Occipital lobe (tissue), 2 donors: ENCODE measurements around the gene PIEZO2. TPM values are rescaled to one million over a fixed set of nuclear protein-coding genes. Genes with fewer than 3 reads are reported as not detected.
"Not testable (repeated sequence)": the region's sequence is repeated elsewhere in the genome, so short reads cannot be mapped to it uniquely, and the experiment has no call there.

Source experiments
- DNase-seq: peaks from one replicate; lab custom pipeline; 2025; lab: John Stamatoyannopoulos, UW
- total RNA-seq: library from RNA; depleted of rRNA; stranded (reverse); fragments of >200 nt; gene quantifications from one replicate; pipeline ENCODE4 v1.2.3, GENCODE V29; 2014

The PIEZO2 gene
- total RNA-seq, 1 donor from 2014 or later = 8.0 TPM

GRCh38 chr18:10688766-10689165 lies 460.6 kb downstream of the PIEZO2 start:
- DNase-seq = no peak

GRCh38 chr18:10687161-10687925 lies 462.0 kb downstream of the PIEZO2 start:
- no peak for DNase-seq

GRCh38 chr18:10686308-10686707 lies 463.1 kb downstream of the PIEZO2 start:
- no peak for DNase-seq

GRCh38 chr18:10685484-10685883 lies 463.9 kb downstream of the PIEZO2 start:
- no peak for DNase-seq

GRCh38 chr18:10682368-10682714 lies 467.0 kb downstream of the PIEZO2 start:
- DNase-seq = no peak

- DNase-seq = no peak
Measured at GRCh38 chr18:10681581-10682367, 467.6 kb downstream of the PIEZO2 start.

GRCh38 chr18:10680271-10680596 lies 469.1 kb downstream of the PIEZO2 start:
- no peak for DNase-seq

- DNase-seq = no peak
Measured at GRCh38 chr18:10679557-10680270, 469.7 kb downstream of the PIEZO2 start.

GRCh38 chr18:10671441-10671840 lies 477.9 kb downstream of the PIEZO2 start:
- DNase-seq = no peak

GRCh38 chr18:10670856-10671255 lies 478.5 kb downstream of the PIEZO2 start:
- no peak for DNase-seq

- DNase-seq = no peak
Measured at GRCh38 chr18:10669441-10670100, 479.8 kb downstream of the PIEZO2 start.

GRCh38 chr18:10663750-10664149 lies 485.6 kb downstream of the PIEZO2 start:
- DNase-seq = no peak

GRCh38 chr18:10661317-10661716 lies 488.1 kb downstream of the PIEZO2 start:
- DNase-seq = no peak

- no peak for DNase-seq
Measured at GRCh38 chr18:10660179-10660884, 489.0 kb downstream of the PIEZO2 start.

GRCh38 chr18:10659594-10659993 lies 489.8 kb downstream of the PIEZO2 start:
- no peak for DNase-seq

GRCh38 chr18:10659000-10659399 lies 490.4 kb downstream of the PIEZO2 start:
- DNase-seq = no peak

GRCh38 chr18:10644003-10644402 lies 505.4 kb downstream of the PIEZO2 start:
- DNase-seq = not testable (repeated sequence)

GRCh38 chr18:10642915-10643524 lies 506.3 kb downstream of the PIEZO2 start:
- DNase-seq = not testable (repeated sequence)

GRCh38 chr18:10638539-10638885 lies 510.9 kb downstream of the PIEZO2 start:
- DNase-seq = not testable (repeated sequence)

GRCh38 chr18:10637858-10638538 lies 511.4 kb downstream of the PIEZO2 start:
- not testable (repeated sequence) for DNase-seq
